ENCODE results near the gene TRAF7.

DNA sequence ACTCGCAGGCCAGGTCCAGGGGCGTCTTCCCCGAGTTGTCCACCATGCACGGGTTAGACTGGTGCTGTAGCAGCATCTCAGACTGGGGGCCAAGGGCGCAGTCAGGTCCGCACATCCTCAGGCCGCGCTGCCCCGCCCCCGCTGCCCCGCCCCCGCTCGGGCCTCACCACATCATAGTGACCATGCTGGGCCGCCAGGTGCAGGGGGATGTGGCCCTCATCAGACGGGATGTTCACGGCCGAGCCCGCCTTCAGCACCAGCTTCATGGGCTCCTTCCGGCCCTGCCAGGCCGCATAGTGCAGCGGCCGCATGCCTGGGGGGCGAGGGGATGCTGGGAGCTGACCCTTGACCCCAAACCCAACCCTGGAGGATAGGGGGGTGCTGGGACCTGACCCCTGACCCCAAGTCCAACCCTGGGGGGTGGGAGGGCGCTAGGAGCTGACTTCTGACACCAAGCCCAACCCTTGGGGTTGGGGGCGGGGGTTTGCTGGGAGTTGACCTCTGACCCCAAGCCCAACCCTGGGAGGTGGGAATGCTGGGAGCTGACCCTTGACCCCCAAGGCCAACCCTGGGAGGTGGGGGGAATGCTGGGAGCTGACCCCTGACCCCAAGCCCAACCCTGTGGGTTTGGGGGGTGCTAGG is 33.8 kb downstream of the TRAF7 start:
- TF ChIP-seq CTCF (IDR thresholded peaks at IDR 0.05; ENCODE audit: low read length), result no peak
- no peak for TF ChIP-seq EZH2 (optimal IDR thresholded peaks at IDR 0.05; ENCODE audit: low read depth, low read length)
- no peak for TF ChIP-seq EZH2phosphoT487 (IDR thresholded peaks at IDR 0.05; ENCODE audit: low read length)

Data from MM.1S (cell line).